ENCODE results near the gene MAGI1.

GRCh38 chr3:65908588-65908987 is 130.1 kb downstream of the MAGI1 start:
- TF ChIP-seq CTCF (IDR thresholded peaks at IDR 0.05) = no peak
- TF ChIP-seq POLR2AphosphoS5 (IDR thresholded peaks at IDR 0.05) = no peak
- TF ChIP-seq POLR2A (IDR thresholded peaks at IDR 0.05) = no peak
